Posterior vena cava (tissue), 2 donors: ENCODE data around the gene TRIOBP. TPM values are rescaled to one million over a fixed set of nuclear protein-coding genes. Genes with fewer than 3 reads are reported as not detected.

Source experiments
- total RNA-seq, 2 donors: library from RNA; stranded (reverse); fragmentation: NEBNext Ultra II Directional; extraction: Animal tissue kit (Norgen Biotek cat#: 25700); gene quantifications; one replicate each; pipeline ENCODE4 v1.2.1, GENCODE V29; 2021
- donor health status: DM: yes; HTN: yes; CAD: no.
- donor health status: DM: yes; HTN: yes; CAD: no.

TRIOBP gene
- total RNA-seq, 2 donors from 2014 or later, result 93.8 to 95.8 TPM

Other genes starting within 250 kb of the TRIOBP start
- 10 to 100 TPM; 21.6 to 23.0 TPM for gene MFNG, start 210.7 kb upstream of the TRIOBP start, total RNA-seq
- 10 to 100 TPM in 1 of 2 donors, 1 to 10 TPM in 1; 7.8 to 12.8 TPM for gene CARD10, start 177.6 kb upstream of the TRIOBP start, total RNA-seq
- gene CDC42EP1, start 136.6 kb upstream of the TRIOBP start, total RNA-seq, result 10 to 100 TPM; 56.2 to 59.3 TPM
- gene LGALS2, start 117.0 kb upstream of the TRIOBP start, total RNA-seq, result not detected
- 10 to 100 TPM; 30.0 to 31.2 TPM for gene GGA1, start 88.2 kb upstream of the TRIOBP start, total RNA-seq
- 1 to 10 TPM; 7.2 to 7.4 TPM for gene SH3BP1, start 57.4 kb upstream of the TRIOBP start, total RNA-seq
- gene PDXP, start 38.3 kb upstream of the TRIOBP start, total RNA-seq, result 1 to 10 TPM; 5.0 to 5.4 TPM
- gene LGALS1, start 21.4 kb upstream of the TRIOBP start, total RNA-seq, result 1,000 to 10,000 TPM; 1,140 to 1,213 TPM
- gene NOL12, start 10.7 kb upstream of the TRIOBP start, total RNA-seq, result 10 to 100 TPM; 12.0 to 13.8 TPM
- 1 to 10 TPM; 3.3 to 6.2 TPM for gene GCAT, start 110.9 kb downstream of the TRIOBP start, total RNA-seq
- gene GALR3, start 126.3 kb downstream of the TRIOBP start, total RNA-seq, result not detected
- gene ANKRD54, start 147.3 kb downstream of the TRIOBP start, total RNA-seq, result 10 to 100 TPM; 13.3 to 15.1 TPM
- gene EIF3L, start 152.4 kb downstream of the TRIOBP start, total RNA-seq, result 100 to 1,000 TPM; 260 to 267 TPM
- 10 to 100 TPM; 77.0 to 80.8 TPM for gene MICALL1, start 209.2 kb downstream of the TRIOBP start, total RNA-seq